Stomach smooth muscle (tissue), 2 donors: Measurements from ENCODE around the gene MAGEL2.

Source experiments
- H3K27ac ChIP-seq: one replicate; pipeline ENCODE4 v1.7.0; 2013; ENCODE audit warnings: mild to moderate bottlenecking, low read length, inconsistent platforms
- H3K27me3 ChIP-seq, 2 donors: one replicate each; pipeline ENCODE4 v1.7.0; 2013; ENCODE audit warnings: low read length in 2 of 2; ENCODE audit not compliant: insufficient read depth in 2 of 2, control insufficient read depth in 1 of 2
- H3K36me3 ChIP-seq, 2 donors: one replicate each; pipeline ENCODE4 v1.7.0; 2013; ENCODE audit warnings: low read length in 2 of 2; ENCODE audit not compliant: control insufficient read depth in 2 of 2, insufficient read depth in 2 of 2
- H3K4me1 ChIP-seq: one replicate; pipeline ENCODE4 v1.7.0; 2013; ENCODE audit warnings: low read length; ENCODE audit not compliant: control insufficient read depth, insufficient read depth
- H3K4me3 ChIP-seq, 2 donors: one replicate each; pipeline ENCODE4 v1.7.0; 2013; ENCODE audit warnings: low read length in 2 of 2
- H3K9ac ChIP-seq, 2 donors: one replicate each; pipeline ENCODE4 v1.7.0; 2013; ENCODE audit warnings: low read length in 2 of 2, mild to moderate bottlenecking in 1 of 2
- H3K9me3 ChIP-seq, 2 donors: one replicate each; pipeline ENCODE4 v1.7.0; 2013; ENCODE audit warnings: low read length in 2 of 2; ENCODE audit not compliant: control insufficient read depth in 2 of 2
- donor health status: healthy.
- donor health status: Pancreatic carcinoma.

The MAGEL2 gene

GRCh38 chr15:23648920-23649515, 1.4 kb upstream of the MAGEL2 start:
- H3K4me1 ChIP-seq: no peaks in the 10 kb centered on the region
- H3K9ac ChIP-seq: no peak overlapping the region
- peaks cover 14 to 22% of the 10 kb centered on the region in 2 donors for H3K27me3 ChIP-seq
- H3K36me3 ChIP-seq: no peaks in the 10 kb centered on the region
- H3K4me3 ChIP-seq: no peak overlapping the region
- H3K9me3 ChIP-seq: no peaks in the 10 kb centered on the region
- H3K27ac ChIP-seq: no peak overlapping the region

DNA sequence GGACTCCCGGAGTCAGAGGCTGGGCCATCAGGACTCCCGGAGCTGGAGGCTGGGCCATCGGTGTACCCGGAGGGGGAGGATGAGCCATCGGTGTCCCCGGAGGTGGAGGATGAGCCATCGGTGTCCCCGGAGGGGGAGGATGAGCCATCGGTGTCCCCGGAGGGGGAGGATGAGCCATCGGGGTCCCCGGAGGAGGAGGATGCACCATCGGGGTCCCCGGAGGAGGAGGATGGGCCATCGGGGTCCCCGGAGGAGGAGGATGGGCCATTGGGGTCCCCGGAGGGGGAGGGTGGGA, 719 bp downstream of the MAGEL2 start:
- H3K27me3 ChIP-seq: peaks cover 16 to 22% of the 10 kb centered on the region in 2 donors
- no peaks in the 10 kb centered on the region for H3K36me3 ChIP-seq
- H3K4me3 ChIP-seq: no peak overlapping the region
- H3K9ac ChIP-seq: no peak overlapping the region
- H3K9me3 ChIP-seq: no peaks in the 10 kb centered on the region
- no peak overlapping the region for H3K27ac ChIP-seq
- no peaks in the 10 kb centered on the region for H3K4me1 ChIP-seq

GRCh38 chr15:23646165-23647000, 1.3 kb downstream of the MAGEL2 start:
- H3K9me3 ChIP-seq: no peaks in the 10 kb centered on the region
- no peak overlapping the region for H3K27ac ChIP-seq
- no peak overlapping the region for H3K9ac ChIP-seq
- peaks cover 16 to 22% of the 10 kb centered on the region in 2 donors for H3K27me3 ChIP-seq
- no peaks in the 10 kb centered on the region for H3K4me1 ChIP-seq
- H3K36me3 ChIP-seq: no peaks in the 10 kb centered on the region
- no peak overlapping the region for H3K4me3 ChIP-seq

GRCh38 chr15:23645371-23646164, 2.1 kb downstream of the MAGEL2 start:
- peaks cover 16 to 22% of the 10 kb centered on the region in 2 donors for H3K27me3 ChIP-seq
- no peak overlapping the region for H3K27ac ChIP-seq
- no peak overlapping the region for H3K4me3 ChIP-seq
- H3K36me3 ChIP-seq: no peaks in the 10 kb centered on the region
- no peak overlapping the region for H3K9ac ChIP-seq
- no peaks in the 10 kb centered on the region for H3K9me3 ChIP-seq
- H3K4me1 ChIP-seq: no peaks in the 10 kb centered on the region

GRCh38 chr15:23644829-23645228, 2.8 kb downstream of the MAGEL2 start:
- Histone ChIP-seq H3K9ac (no peak overlapping the region), H3K27me3 (peaks cover 16 to 18% of the 10 kb centered on the region in 2 donors), H3K9me3 (no peaks in the 10 kb centered on the region), H3K27ac (no peak overlapping the region), H3K4me3 (no peak overlapping the region), H3K36me3 (no peaks in the 10 kb centered on the region), H3K4me1 (no peaks in the 10 kb centered on the region)

- H3K27me3 ChIP-seq: peaks cover 3 to 5% of the 10 kb centered on the region in 2 donors
- H3K9ac ChIP-seq: no peak overlapping the region
- no peaks in the 10 kb centered on the region for H3K9me3 ChIP-seq
- no peak overlapping the region for H3K4me3 ChIP-seq
- no peaks in the 10 kb centered on the region for H3K4me1 ChIP-seq
- H3K36me3 ChIP-seq: no peaks in the 10 kb centered on the region
- no peak overlapping the region for H3K27ac ChIP-seq
Observed at GRCh38 chr15:23642413-23643044, 5.1 kb downstream of the MAGEL2 start.

DNA sequence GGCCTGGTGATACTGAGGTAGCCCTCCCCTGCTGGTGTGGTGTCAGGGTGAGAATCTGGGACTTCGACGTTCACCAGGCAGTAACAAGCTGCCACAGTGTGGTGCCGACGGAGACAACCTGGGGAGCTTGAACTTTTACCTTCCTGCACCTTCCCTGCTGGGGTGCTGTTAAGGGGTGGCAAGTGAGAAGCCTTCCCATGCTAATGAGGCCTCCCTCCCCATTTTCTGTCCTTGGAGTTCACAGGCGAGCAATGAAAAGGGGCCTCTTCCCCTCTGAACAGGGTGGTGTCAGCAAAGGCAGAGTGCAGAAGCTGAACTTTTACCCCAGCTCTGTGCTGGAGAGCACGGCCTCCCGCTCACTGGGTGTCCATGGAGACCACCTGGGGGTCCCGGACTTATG, 13.5 kb downstream of the MAGEL2 start:
- Histone ChIP-seq H3K4me3 (no peak overlapping the region), H3K9me3 (no peaks in the 10 kb centered on the region), H3K36me3 (no peaks in the 10 kb centered on the region), H3K27ac (no peak overlapping the region), H3K9ac (no peak overlapping the region), H3K4me1 (no peaks in the 10 kb centered on the region), H3K27me3 (peaks cover 0 to 5% of the 10 kb centered on the region in 2 donors)

- Histone ChIP-seq H3K27ac (no peak overlapping the region), H3K4me1 (no peaks in the 10 kb centered on the region), H3K27me3 (peaks cover 5% of the 10 kb centered on the region in 2 donors), H3K9ac (no peak overlapping the region), H3K4me3 (no peak overlapping the region), H3K36me3 (no peaks in the 10 kb centered on the region), H3K9me3 (no peaks in the 10 kb centered on the region)
Observed at GRCh38 chr15:23629234-23629805, 18.3 kb downstream of the MAGEL2 start.

DNA sequence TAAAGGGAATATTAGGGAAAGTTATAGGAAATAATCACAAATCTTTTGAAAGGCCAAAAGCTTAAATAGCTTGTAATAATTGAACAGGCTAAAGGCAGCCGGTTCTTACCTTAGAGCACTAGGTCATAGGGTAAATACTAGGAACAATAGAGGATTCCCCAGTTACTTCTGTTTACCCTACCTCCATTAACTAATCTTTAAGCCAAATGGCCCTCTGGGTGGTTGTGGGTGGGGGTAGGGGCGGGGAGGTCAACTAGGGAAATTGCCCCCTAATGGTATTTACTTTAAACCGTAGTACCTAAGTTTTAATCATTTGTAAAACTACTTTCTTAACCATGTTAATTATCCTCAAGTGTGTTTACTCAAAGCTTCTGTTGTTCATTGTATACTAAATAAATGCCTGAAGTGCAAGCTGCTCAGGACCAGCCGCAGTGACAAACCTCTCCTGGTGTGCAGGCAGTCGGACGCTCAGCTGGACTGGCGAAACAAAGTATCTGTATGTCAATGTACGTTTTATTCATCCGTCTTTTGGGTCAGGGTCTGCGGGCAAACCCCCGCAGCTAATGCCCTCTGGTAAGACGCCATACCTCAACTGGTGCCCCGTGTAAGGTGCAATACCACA, 18.9 kb downstream of the MAGEL2 start:
- no peaks in the 10 kb centered on the region for H3K36me3 ChIP-seq
- H3K4me3 ChIP-seq: no peak overlapping the region
- H3K27me3 ChIP-seq: peaks cover under 1 to 5% of the 10 kb centered on the region in 2 donors
- no peaks in the 10 kb centered on the region for H3K4me1 ChIP-seq
- no peaks in the 10 kb centered on the region for H3K9me3 ChIP-seq
- no peak overlapping the region for H3K9ac ChIP-seq
- no peak overlapping the region for H3K27ac ChIP-seq

DNA sequence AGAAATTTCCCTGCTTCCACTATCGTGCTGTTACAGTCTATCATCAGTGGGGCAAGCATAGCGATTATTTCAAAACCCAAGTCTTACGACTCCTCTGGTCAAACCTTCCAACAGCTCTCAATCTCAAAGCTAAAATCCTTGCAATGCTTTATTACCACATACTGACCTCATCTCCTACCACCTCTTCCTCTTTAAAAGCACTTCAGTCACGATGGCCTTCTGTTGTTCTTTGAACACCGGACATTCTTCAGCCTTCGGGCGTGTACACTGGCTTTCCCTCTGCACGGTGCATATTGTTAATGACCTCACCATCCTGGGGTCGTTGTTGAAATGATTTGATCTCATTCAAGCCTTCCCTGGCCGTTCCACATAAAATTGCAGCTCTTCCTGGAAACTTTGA, 31.1 kb downstream of the MAGEL2 start:
- Histone ChIP-seq H3K36me3 (no peaks in the 10 kb centered on the region), H3K9me3 (no peaks in the 10 kb centered on the region), H3K27me3 (no peaks in the 10 kb centered on the region), H3K27ac (no peak overlapping the region), H3K4me1 (no peaks in the 10 kb centered on the region), H3K4me3 (no peak overlapping the region), H3K9ac (no peak overlapping the region)
